Measurements from ENCODE around the gene ISLR. TPM values are rescaled to one million over a fixed set of nuclear protein-coding genes. Genes with fewer than 3 reads are reported as not detected.

ISLR gene
- total and polyA plus RNA-seq, 9 of the 15 experiments (the other 6 are each of a cell fraction or from before 2014, with no cell fraction given), result not detected

DNA sequence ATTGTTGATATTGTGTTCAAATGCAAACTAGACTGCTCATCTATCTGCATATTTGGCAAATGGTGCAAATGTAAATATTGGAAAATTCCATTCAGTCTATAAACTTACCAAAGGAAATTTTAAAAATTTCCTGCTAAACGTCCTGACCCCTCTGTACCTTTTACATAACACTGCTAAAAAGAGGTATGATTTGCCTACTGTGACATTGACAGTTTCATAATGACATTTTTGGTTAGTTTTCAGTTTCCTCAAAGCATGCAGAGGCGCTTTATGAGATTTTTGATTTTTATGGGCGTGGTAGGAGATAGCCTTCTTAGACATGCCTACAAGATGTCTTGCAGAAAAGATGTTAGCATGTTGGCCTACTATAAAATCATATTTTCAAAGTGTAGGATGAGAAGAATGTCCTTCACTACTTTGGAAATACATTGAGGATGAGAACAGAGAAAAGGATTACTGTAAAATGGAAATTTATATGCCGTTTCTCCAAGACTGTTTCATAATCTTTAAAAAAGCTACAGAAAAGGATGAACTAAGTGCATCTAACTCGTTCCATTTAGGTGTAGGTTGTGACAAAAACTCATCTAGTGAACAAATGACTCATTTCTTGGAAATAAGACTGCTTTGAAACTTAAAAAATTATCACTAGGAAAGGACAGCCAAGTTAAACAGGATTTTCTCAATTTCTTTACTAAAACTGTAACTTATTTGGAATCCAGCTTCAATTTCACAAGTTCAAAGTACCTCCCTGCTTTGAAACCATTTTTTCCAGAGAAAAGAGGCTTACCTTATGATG, 14.5 kb upstream of the ISLR start (continued):
- no peak for TF ChIP-seq MAFF (IDR thresholded peaks at IDR 0.05; ENCODE audit: low read length)
- no peak for TF ChIP-seq ZNF408 (CRISPR knock-in tag; IDR thresholded peaks at IDR 0.05; ENCODE audit: low read depth)

GRCh38 chr15:74159773-74160172, 13.7 kb upstream of the ISLR start:
- H3K4me1 ChIP-seq (replicated peaks in 1 of 2; ENCODE audit: control insufficient read depth in 2 of 2, insufficient read depth in 2 of 2, low read length in 2 of 2), result no peaks in the 10 kb centered on the region
- WGBS (ENCODE audit: insufficient coverage, low coverage, missing lambda C conversion rate), result 20% methylated on average over 1 of the region's 1 CpG
- H2AFZ ChIP-seq (ENCODE audit: low read depth, low read length), result no peak overlapping the region
- DNase-seq (ENCODE audit: extremely low read depth in 1 of 4, low spot score in 3 of 4) (no peak), FAIRE-seq (no peak), ATAC-seq (no peak)
- in situ Hi-C loops (cut with MboI), result no loop called here
- H3K4me2 ChIP-seq (ENCODE audit: insufficient read depth, low read length), result no peak overlapping the region
- H3K79me2 ChIP-seq (ENCODE audit: control insufficient read depth, insufficient read depth, low read length), result no peaks in the 10 kb centered on the region
- ChIA-PET CTCF (ENCODE audit: low intra/inter-chr PET ratio) (no interaction called here), POLR2A (interaction anchor here (0.6 kb wide), 1 partner anchor 202 kb away, joined by 3 read pairs; no protein-coding TSS in a partner anchor)
- H3K27ac ChIP-seq (ENCODE audit: extremely low read depth, low read depth, low read length), result no peak overlapping the region
- H3K9me3 ChIP-seq (replicated peaks; ENCODE audit: control insufficient read depth, insufficient read depth, low read depth, low read length), result no peaks in the 10 kb centered on the region
- no peaks in the 10 kb centered on the region for H3K36me3 ChIP-seq (ENCODE audit: control insufficient read depth, insufficient read depth, low read length)
- peaks cover 21 to 26% of the 10 kb centered on the region in 2 experiments for H3K27me3 ChIP-seq (ENCODE audit: control insufficient read depth in 2 of 2, insufficient read depth in 2 of 2, low read length in 2 of 2)
- no TSS peak for BruUV-seq (replicated peaks)
- no peaks in the 10 kb centered on the region for H3K9me1 ChIP-seq (ENCODE audit: control insufficient read depth, insufficient read depth, low read length)
- intact Hi-C loops (cut with micrococcal nuclease), result no loop called here
- TF ChIP-seq PCBP1 (IDR thresholded peaks at IDR 0.05; ENCODE audit: low read depth, low read length, poor library complexity, severe bottlenecking) (no peak), CCAR2 (IDR thresholded peaks at IDR 0.05; ENCODE audit: low read depth, low read length) (no peak), RNF2 (IDR thresholded peaks at IDR 0.05) (no peak), ILK (tag; IDR thresholded peaks at IDR 0.05; ENCODE audit: borderline replicate concordance, low read depth) (no peak), SRSF9 (IDR thresholded peaks at IDR 0.05; ENCODE audit: borderline replicate concordance, low read depth, low read length) (no peak), ZNF717 (CRISPR knock-in tag; IDR thresholded peaks at IDR 0.05) (no peak), NFIX (CRISPR knock-in tag; IDR thresholded peaks at IDR 0.05; ENCODE audit: low read depth) (no peak), SPI1 (IDR thresholded peaks at IDR 0.05; ENCODE audit: borderline replicate concordance, low read depth, low read length) (no peak), ZNF282 (CRISPR knock-in tag; IDR thresholded peaks at IDR 0.05) (no peak), ZNF212 (CRISPR knock-in tag; IDR thresholded peaks at IDR 0.05) (no peak)
- peaks cover 15% of the 10 kb centered on the region; the same call in 1 of the 2 replicates for H4K20me1 ChIP-seq (replicated peaks; ENCODE audit: control insufficient read depth, insufficient read depth, low read length)
- no peak overlapping the region for H3K9ac ChIP-seq (ENCODE audit: insufficient read depth in 1 of 2, low read depth in 2 of 2, low read length in 2 of 2)
- H3K4me3 ChIP-seq, result no peak overlapping the region
